Right lobe of liver (tissue), 6 donors: ENCODE measurements around the gene RSU1. TPM values are rescaled to one million over a fixed set of nuclear protein-coding genes. Genes with fewer than 3 reads are reported as not detected.

ENCODE experiments used
- ATAC-seq, 4 donors: fragments of 200-7000 bp; cut with Tn5 transposase; one replicate each; pipeline ENCODE4 v1.9.1; 2020; ENCODE audit warnings: mild to moderate bottlenecking in 4 of 4, moderate library complexity in 4 of 4
- DNase-seq, 3 donors: peaks; one replicate each; pipeline ENCODE4 v3.0.0-alpha.2; 2020
- H3K27ac ChIP-seq, 3 donors: fragments of 200-600 bp; one replicate each; pipeline ENCODE4 v1.8.0; 2022
- H3K27me3 ChIP-seq, 2 donors: fragments of 200-600 bp; one replicate each; pipeline ENCODE4 v1.8.0; 2022
- H3K36me3 ChIP-seq, 4 donors: fragments of 200-600 bp; sonication (generic) in 1 of 4; one replicate each; pipeline versions ENCODE4 v1.5.1 to v1.8.0; 2017 to 2022; ENCODE audit warnings: control low read depth in 1 of 4
- H3K4me1 ChIP-seq, 4 donors: fragments of 200-600 bp; sonication (generic) in 1 of 4; one replicate each; pipeline versions ENCODE4 v1.5.1 to v1.8.0; 2017 to 2022; ENCODE audit warnings: control low read depth in 1 of 4
- H3K4me3 ChIP-seq, 3 donors: fragments of 200-600 bp; one replicate each; pipeline ENCODE4 v1.8.0; 2022
- H3K9me3 ChIP-seq, 4 donors: fragments of 200-600 bp; sonication (generic) in 1 of 4; one replicate each; pipeline versions ENCODE4 v1.5.1 to v1.8.0; 2017 to 2022; ENCODE audit warnings: control low read depth in 1 of 4
- CTCF ChIP-seq, 4 donors: fragments of 200-600 bp in 3 of 4; fragments of 450-650 bp in 1 of 4; IDR thresholded peaks; one replicate each; pipeline versions ENCODE4 v1.5.1 to v1.8.0; 2016 to 2022; ENCODE audit warnings: antibody characterized with exemption in 4 of 4, mild to moderate bottlenecking in 2 of 4
- POLR2A ChIP-seq: fragments of 450-650 bp; IDR thresholded peaks from one replicate; pipeline ENCODE4 v1.6.1; 2017; ENCODE audit warnings: antibody characterized with exemption, mild to moderate bottlenecking
- WGBS: methylation state at CpG from one replicate; pipeline ENCODE4 v1.1.6; 2018; ENCODE audit warnings: low coverage, low lambda C conversion rate; ENCODE audit not compliant: insufficient coverage; ENCODE audit errors: missing lambda C conversion rate; 5-methylcytosine and 5-hydroxymethylcytosine counted together
- intact Hi-C, 2 donors: fragments of 100-400 bp; cut with DNase I; formaldehyde crosslinking; loops; one replicate each; pipeline versions ENCODE4 v1.11.2 to v1.14.1; 2022
- total RNA-seq, 6 experiments: library from RNA; depleted of rRNA in 2 of 6; stranded (reverse); fragments of >200 nt in 2 of 6; fragmentation: NEBNext Ultra II Directional in 3 of 6; extraction: Animal tissue kit (Norgen Biotek cat#: 25700) in 3 of 6; gene quantifications; one replicate each; pipeline versions ENCODE4 v1.1.0 to v1.2.4, GENCODE V29; 2016 to 2023
- donor health status: DM: no; HTN: yes; CAD: no.
- donor health status: DM: no; HTN: no; CAD: no.
- donor health status: DM: no; HTN: no; CAD: no.
- donor health status: DM: no; HTN: yes; CAD: no.
- donor health status: DM: no; HTN: yes; CAD: no.

Gene RSU1
- total RNA-seq, 6 experiments from 2014 or later = 24.1 to 44.5 (median 28.4) TPM

- H3K27me3 ChIP-seq = no peaks in the 10 kb centered on the region
- H3K4me3 ChIP-seq = no peak overlapping the region
- intact Hi-C loops = no loop called here
- peak in 3 of 4 donors; percentile 17 to 36 (median 20) for TF ChIP-seq CTCF (IDR thresholded peaks at IDR 0.05)
- no peak for TF ChIP-seq POLR2A
- H3K9me3 ChIP-seq = no peaks in the 10 kb centered on the region
- no peak overlapping the region for H3K27ac ChIP-seq
- 46% methylated on average over 4 of the region's 4 CpGs for WGBS
- ATAC-seq (no peak), DNase-seq (no peak)
- H3K36me3 ChIP-seq = no peaks in the 10 kb centered on the region
- H3K4me1 ChIP-seq = no peaks in the 10 kb centered on the region
These were observed 36.0 kb upstream of the RSU1 start for GRCh38 chr10:16853201-16853600.

- Histone ChIP-seq H3K36me3 (no peaks in the 10 kb centered on the region), H3K27me3 (no peaks in the 10 kb centered on the region), H3K4me1 (no peaks in the 10 kb centered on the region), H3K27ac (no peak overlapping the region), H3K4me3 (no peak overlapping the region), H3K9me3 (no peaks in the 10 kb centered on the region)
- TF ChIP-seq CTCF (IDR thresholded peaks at IDR 0.05) (no peak), POLR2A (no peak)
- ATAC-seq = no peak
- 51% methylated on average over 2 of the region's 2 CpGs for WGBS
- no peak for DNase-seq
- intact Hi-C loops = no loop called here
These were observed 35.4 kb upstream of the RSU1 start for GRCh38 chr10:16852624-16853023.

- Histone ChIP-seq H3K4me1 (no peaks in the 10 kb centered on the region), H3K27me3 (no peaks in the 10 kb centered on the region), H3K36me3 (no peaks in the 10 kb centered on the region), H3K27ac (no peak overlapping the region), H3K4me3 (no peak overlapping the region), H3K9me3 (no peaks in the 10 kb centered on the region)
- ATAC-seq (no peak), DNase-seq (no peak)
- WGBS = 70% methylated on average over 9 of the region's 10 CpGs
- no peak for TF ChIP-seq CTCF (IDR thresholded peaks at IDR 0.05)
- TF ChIP-seq POLR2A = no peak
- intact Hi-C loops = loop anchor here in 1 of 2 donors (10.0 kb wide), 1 partner anchor 576 kb away; no protein-coding TSS in a partner anchor
These were observed 31.4 kb upstream of the RSU1 start for GRCh38 chr10:16848562-16849154.

- no peaks in the 10 kb centered on the region for H3K36me3 ChIP-seq
- no peak overlapping the region for H3K4me3 ChIP-seq
- H3K4me1 ChIP-seq = no peaks in the 10 kb centered on the region
- TF ChIP-seq POLR2A (no peak), CTCF (IDR thresholded peaks at IDR 0.05) (no peak)
- ATAC-seq (no peak), DNase-seq (no peak)
- H3K27me3 ChIP-seq = no peaks in the 10 kb centered on the region
- H3K9me3 ChIP-seq = no peaks in the 10 kb centered on the region
- intact Hi-C loops = loop anchor here in 1 of 2 donors (10.0 kb wide), 1 partner anchor 577 kb away; no protein-coding TSS in a partner anchor
- no peak overlapping the region for H3K27ac ChIP-seq
- WGBS = 51% methylated on average over 6 of the region's 6 CpGs
These were observed 30.4 kb upstream of the RSU1 start for GRCh38 chr10:16847644-16848043.
